ENCODE data around the gene MYCBPAP. TPM values are rescaled to one million over a fixed set of nuclear protein-coding genes. Genes with fewer than 3 reads are reported as not detected.

Gene MYCBPAP
- total RNA-seq, 1 donor from 2014 or later = 0.82 TPM

DNA sequence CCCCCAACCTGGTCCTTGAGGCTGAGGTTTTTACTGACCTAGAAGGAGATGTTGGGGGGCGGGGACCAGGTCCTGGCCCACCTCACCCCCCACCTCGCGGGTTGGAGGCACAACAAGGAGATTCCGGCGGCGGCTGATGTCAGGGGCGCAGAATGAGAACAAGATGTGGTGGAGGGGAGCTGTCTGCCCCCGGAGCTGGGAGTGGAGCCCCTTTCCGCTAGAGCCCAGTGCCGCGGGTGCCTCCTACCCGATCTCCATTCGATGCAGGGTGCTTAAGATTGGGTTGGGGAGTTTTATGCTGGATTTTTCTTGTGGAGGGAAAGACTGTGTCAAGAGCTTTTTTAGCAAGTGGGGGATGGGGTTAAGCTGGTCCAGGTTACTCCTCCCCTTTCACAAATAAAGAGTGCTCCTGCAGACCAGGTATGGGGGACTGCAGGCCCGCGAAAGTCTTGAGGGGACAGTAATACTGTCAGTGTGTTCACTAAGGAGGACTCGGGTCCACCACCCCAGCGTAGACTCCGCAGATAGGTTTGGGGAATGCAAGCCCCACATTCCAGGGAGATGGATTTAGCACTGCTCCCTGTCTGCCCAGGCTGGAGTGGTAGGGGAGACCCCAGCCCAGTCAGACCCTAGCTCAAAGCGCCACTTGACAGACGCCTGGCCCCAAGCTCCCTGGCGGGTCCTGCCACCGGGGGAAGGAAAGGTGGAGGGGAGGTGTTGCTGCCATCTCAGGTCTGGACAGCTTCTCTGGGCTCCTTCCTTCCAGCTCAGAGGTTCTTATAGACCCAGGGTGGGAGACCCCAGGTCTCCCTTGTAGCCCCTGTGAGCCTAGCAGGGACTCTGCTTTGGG, 54.2 kb downstream of the MYCBPAP start:
- no peak for DNase-seq (ENCODE audit: low spot score in 2 of 2)
- no peak for FAIRE-seq

DNA sequence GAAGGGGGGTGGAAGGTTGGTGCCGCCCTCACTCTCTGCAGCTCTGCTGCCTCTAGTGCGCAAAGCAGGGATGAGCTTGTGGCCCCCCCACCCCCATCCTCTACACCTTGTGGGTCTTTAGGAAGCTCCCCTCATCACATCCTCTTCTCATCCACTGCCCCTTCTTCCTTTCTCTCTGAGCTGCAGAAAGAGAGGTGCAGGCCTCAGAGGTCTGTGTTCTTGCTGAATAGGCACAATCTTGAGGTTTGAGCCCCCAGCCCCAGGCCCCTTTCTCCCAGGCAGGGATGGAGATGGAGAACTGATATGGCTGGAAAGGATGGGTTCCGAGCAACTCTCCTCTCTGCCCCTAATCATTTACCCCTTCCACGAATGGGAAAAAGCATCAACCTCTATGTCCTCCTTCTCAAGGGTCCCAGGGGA, 54.9 kb downstream of the MYCBPAP start:
- DNase-seq (ENCODE audit: low spot score in 2 of 2) (no peak), FAIRE-seq (no peak)

DNA sequence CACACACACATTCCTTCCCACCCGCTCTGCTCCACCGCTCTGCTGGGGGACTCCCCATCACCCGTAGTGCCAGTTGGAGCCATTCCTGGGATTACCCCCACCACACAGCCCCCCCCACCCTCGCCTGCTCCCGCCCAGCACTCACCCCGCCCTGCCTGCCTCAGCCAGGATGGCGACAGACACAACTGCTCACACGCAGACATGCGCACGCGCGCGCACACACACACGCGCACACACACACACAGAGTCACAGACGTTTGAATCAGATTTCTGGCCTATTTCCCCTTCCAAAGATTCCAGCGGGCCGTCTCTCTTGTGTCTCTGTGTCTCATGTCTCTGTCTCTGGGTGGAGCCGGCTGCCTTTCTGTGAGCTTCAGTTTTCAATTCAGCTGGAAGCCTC, 56.7 kb downstream of the MYCBPAP start:
- DNase-seq (ENCODE audit: low spot score in 2 of 2) = no peak

DNA sequence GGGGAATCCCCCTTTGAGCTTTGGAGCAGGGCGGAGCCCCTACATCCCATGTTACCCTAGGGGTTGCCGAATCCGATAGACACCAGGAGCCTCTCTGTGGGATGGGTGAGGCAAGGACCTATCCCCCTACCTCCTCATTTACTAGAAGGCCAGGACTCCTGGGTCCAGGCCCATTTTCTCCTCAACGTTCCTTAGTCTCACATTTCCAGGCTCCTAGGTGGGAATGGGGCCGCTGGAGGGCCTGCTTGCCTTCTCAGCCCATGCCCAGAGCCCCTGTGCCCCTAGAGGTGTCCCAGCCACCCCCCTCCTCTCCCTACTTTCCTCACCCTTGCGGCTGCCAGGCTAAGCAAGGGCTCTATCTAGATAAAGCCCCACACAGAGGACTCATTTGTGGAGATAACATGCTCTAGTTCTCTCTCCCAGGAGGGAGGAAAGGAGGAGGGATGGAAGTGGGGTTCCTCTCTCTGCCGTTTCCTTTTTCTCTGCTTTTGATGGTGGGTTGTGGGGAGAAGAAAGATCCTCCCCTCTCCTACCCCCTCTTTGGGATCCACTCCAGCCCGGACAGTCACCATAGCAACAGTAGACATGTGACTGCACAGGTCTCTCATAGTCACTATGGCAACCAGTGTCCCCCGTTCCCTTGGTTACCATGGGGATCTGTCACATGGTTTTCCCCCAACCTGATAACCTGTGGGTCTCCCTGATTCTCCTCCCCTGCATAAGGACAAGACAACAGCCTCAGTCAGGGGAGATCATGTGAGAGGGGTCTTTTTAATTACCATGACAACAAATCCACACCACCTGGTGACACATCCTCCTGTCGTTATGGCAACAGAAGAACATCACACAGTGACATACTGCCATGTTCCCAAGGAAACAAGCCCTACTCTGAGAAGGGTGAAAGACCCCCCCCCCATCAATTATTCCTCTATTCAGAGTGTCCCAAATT, 57.4 kb downstream of the MYCBPAP start:
- FAIRE-seq (no peak), DNase-seq (ENCODE audit: low spot score in 2 of 2) (peak in 1 of 2 donors; percentile 69)

More for the DNA sequence above, 56.7 kb downstream of the MYCBPAP start:
- FAIRE-seq = no peak

DNA sequence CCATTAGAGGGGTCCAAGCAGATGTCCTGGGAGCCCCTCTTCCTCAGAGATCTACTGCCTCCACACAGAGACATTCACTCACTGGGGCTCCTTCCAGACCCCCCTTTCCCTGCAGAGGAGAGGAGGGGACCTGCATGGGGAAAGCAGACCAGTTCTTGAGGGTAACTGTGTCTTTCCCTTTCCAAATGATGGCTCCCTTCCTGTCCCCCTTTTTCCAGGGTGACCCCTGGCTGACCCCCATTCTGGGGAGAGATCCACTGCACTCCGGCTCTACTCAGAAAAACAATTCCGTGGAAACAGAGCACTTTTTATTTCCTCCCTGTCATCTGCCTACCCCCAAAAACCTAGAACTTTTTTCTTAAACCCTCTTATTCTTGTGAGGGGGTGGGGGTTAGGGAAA, 58.6 kb downstream of the MYCBPAP start:
- no peak for FAIRE-seq
- DNase-seq (ENCODE audit: low spot score in 2 of 2) = no peak

DNA sequence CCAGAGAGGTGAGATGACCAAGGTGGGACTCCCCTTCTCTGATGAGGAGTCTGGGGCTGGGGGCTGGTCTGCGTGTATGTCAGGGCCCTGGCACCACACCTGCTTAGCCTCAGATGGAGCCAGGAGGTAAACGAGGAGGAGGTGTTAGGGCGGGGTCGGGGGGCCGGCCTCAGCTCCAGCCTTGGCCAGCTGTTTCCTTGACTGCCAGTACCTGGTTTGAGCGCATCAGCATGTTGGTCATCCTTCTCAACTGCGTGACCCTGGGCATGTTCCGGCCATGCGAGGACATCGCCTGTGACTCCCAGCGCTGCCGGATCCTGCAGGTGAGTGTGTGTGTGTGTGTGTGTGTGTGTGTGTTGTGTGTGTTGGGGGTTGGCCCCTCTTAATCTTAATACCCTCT, 60.4 kb downstream of the MYCBPAP start:
- no peak for DNase-seq (ENCODE audit: low spot score in 2 of 2)
- FAIRE-seq = no peak

DNA sequence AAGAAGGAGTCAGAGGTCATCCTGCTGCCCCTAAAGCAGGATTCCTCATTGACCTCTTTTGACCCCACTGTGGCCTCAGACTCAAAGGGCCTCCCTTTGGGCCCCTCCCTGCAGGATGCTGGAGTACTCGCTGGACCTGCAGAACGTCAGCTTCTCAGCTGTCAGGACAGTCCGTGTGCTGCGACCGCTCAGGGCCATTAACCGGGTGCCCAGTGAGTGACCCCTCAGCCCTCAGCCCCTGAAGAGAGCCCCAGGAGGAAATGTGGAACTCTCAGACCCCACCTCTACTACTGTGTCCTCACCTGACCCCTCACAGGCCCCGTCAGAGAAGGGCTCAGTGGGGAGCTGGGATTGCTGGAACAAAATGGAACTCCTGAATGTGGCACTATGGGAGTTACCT, 61.4 kb downstream of the MYCBPAP start:
- DNase-seq (ENCODE audit: low spot score in 2 of 2) (no peak), FAIRE-seq (no peak)

DNA sequence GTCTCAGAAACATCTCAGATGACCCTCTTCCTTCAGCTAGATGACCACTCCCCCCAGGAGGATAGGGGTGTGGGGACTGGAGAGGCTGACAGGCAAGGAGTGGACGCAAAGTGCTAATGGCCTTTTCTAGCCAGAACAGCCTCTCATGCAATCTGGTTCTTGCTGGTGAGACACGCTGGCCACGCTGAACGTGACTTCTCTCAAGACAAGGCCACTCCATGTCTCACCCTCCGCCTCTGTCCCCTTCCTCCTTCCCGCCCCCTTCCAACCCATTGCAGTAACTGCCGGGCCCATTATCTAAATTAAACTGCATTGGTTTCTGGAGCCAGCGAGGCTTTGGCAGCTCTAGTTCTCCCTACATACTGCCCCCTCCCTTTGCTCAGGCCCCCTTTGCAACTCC, 61.8 kb downstream of the MYCBPAP start:
- FAIRE-seq (no peak), DNase-seq (ENCODE audit: low spot score in 2 of 2) (no peak)

DNA sequence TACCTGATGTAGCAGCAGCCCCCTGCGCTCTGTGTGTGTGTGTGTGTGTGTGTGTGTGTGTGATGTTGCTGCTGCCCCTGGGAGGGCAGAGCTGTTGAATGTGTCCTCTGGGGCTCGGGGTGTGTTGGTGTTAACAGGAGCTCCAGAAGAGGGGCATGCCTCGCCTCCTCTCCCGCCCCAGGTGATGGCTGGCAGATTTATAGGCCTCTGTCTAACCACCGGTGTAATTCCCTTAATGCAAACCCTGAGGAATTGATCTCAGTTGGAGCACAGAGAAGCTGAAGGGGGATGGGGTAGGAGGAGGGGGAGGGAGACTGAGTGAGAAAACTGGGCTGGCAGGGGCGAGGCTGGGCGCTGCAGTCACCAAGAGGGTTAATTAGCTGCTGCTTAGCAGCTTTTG, 62.3 kb downstream of the MYCBPAP start:
- no peak for FAIRE-seq
- no peak for DNase-seq (ENCODE audit: low spot score in 2 of 2)

DNA sequence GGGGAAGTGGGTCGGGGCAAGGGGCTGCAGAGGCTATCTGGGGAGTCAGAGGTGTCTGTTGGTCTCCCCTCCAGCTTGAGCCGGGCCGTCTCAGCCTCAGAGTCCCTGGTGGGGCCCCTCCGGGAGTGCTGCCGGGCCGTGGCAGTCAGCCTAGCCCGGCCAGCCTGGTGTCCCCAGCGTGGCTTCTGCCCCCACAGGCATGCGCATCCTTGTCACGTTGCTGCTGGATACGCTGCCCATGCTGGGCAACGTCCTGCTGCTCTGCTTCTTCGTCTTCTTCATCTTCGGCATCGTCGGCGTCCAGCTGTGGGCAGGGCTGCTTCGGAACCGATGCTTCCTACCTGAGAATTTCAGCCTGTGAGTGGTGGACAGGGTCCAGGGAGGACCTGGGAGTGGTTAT, 63.4 kb downstream of the MYCBPAP start:
- no peak for DNase-seq (ENCODE audit: low spot score in 2 of 2)

DNA sequence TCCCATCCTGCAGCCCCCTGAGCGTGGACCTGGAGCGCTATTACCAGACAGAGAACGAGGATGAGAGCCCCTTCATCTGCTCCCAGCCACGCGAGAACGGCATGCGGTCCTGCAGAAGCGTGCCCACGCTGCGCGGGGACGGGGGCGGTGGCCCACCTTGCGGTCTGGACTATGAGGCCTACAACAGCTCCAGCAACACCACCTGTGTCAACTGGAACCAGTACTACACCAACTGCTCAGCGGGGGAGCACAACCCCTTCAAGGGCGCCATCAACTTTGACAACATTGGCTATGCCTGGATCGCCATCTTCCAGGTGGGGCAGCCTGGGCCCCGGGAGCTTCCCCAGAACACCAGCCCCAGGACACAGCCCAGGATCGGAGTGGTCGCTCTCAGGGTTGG, 64.3 kb downstream of the MYCBPAP start:
- FAIRE-seq (no peak), DNase-seq (ENCODE audit: low spot score in 2 of 2) (no peak)

More for the DNA sequence above, 63.4 kb downstream of the MYCBPAP start:
- FAIRE-seq = no peak

DNA sequence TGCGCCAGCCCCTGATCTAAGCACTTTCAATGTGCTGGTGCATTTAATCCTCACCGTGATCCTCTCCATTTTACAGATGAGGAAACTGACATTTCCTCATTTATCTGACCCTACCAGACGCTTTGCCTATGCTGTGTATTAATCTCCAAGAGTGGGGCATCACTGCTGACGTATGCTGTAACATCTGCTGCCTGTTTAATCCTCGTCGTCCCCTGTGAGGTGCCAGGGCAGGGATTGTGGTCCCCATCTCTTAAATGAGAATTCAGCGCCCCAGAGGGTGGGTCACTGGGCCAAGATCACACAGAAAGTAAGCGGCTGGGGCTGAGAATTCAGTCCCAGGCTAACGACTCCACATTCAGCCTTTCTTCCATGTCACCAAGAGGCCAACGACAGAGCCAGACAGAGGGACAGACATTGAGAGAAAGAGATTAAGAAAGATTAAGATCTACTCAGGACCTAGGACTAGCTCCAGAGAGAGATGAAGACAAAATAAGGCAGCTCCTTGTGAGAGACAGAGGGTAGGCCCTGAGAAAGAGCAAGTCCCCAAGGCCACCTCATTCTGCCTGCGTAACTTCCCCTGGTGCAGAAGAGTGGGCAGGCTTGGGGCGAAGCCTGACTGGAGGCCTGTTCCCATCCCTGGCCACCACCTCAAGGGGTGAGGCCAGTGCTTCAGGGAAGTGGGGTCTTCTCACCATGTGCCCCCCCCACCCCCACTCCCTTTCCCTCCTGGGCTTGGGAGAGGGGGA, 65.8 kb downstream of the MYCBPAP start:
- no peak for FAIRE-seq
- no peak for DNase-seq (ENCODE audit: low spot score in 2 of 2)

DNA sequence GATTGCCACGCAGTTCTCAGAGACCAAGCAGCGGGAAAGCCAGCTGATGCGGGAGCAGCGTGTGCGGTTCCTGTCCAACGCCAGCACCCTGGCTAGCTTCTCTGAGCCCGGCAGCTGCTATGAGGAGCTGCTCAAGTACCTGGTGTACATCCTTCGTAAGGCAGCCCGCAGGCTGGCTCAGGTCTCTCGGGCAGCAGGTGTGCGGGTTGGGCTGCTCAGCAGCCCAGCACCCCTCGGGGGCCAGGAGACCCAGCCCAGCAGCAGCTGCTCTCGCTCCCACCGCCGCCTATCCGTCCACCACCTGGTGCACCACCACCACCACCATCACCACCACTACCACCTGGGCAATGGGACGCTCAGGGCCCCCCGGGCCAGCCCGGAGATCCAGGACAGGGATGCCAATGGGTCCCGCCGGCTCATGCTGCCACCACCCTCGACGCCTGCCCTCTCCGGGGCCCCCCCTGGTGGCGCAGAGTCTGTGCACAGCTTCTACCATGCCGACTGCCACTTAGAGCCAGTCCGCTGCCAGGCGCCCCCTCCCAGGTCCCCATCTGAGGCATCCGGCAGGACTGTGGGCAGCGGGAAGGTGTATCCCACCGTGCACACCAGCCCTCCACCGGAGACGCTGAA, 67.5 kb downstream of the MYCBPAP start:
- DNase-seq (ENCODE audit: low spot score in 2 of 2) = no peak
- no peak for FAIRE-seq

DNA sequence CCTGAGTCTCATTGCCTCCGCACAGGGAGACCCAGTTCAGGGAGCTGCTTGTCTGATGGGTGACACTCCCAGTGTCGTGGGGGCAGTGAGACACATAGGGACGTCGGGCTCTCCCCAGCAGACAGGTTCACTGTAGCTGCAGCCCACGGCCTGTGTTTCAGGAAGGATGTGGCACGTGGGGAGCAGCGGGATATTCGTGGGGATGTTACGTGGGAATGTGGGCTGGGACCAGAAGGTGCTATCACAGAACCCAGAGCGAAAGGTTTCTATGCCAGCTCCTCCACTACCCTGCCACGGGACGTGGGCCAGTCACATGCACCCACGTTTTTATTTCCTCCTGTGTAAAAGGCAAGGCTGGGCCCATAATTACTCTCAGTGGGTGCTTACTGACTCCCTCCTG, 68.6 kb downstream of the MYCBPAP start:
- no peak for FAIRE-seq
- no peak for DNase-seq (ENCODE audit: low spot score in 2 of 2)

DNA sequence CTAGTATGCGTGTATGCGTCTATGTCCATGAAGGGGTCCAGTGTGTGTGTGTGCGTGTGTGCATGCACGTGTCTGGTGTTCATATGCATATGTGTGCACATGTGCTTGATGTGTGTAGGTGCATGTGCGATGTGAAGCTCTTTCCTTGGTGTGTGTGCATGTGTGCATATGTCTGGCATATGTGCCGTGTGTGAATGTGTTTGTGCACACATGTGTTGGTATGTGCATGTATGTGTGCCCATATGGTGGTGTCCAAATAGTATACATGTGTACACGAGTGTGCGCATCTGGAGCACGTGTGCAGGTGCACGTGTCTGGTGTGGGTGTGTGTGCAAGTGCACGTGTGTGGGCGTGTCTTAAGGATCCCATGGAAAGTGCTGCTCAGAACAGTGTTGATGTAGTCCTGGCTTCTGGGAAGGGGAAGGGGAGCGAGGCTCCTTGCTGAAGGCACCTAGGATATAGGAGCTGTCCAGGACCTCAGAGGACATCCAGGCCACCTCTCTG, 69.3 kb downstream of the MYCBPAP start:
- FAIRE-seq (no peak), DNase-seq (ENCODE audit: low spot score in 2 of 2) (no peak)

DNA sequence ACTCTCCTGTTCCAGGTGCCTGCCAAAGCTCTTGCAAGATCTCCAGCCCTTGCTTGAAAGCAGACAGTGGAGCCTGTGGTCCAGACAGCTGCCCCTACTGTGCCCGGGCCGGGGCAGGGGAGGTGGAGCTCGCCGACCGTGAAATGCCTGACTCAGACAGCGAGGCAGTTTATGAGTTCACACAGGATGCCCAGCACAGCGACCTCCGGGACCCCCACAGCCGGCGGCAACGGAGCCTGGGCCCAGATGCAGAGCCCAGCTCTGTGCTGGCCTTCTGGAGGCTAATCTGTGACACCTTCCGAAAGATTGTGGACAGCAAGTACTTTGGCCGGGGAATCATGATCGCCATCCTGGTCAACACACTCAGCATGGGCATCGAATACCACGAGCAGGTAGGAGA, 69.9 kb downstream of the MYCBPAP start:
- FAIRE-seq = no peak
- DNase-seq (ENCODE audit: low spot score in 2 of 2) = no peak

DNA sequence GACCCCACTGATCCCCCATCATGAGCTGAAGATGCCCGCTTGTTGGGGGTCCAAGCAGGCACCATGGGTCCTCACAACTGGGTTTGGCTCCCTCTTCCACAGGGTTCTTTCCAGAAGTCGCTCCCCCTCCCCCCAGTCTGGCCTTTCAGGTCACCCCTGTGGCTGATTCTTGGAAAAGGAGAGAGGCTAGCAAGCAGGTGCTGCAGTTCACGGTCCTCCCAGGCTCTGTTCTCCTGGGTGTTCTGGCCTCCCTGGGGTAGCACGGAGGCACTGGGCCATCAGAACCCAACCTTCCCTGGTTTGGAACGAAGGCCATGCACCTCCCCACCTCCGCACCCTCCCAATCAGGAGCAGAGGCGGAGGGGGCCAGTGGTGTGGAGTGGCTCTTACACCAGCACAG, 71.2 kb downstream of the MYCBPAP start:
- DNase-seq (ENCODE audit: low spot score in 2 of 2) (no peak), FAIRE-seq (no peak)

DNA sequence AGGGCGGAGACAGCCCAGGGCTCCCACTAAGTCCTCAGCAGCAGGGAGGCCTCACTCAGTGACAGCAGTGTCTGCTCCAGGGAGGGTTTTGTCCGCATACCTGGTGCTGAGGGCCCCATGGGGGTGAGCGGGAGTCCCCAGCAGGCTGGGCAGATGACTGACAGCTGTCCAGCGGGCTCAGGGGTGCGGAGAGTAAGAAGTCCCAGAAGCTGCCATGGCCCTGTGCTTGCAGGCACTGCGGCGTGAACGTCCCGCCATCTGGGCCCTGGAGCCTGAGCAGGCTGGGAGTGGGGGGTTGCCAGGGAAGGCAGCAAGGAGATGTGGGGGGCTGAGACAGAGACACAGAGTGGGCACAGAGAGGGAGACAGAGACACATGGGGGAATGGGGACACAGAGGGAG, 72.4 kb downstream of the MYCBPAP start:
- FAIRE-seq (no peak), DNase-seq (ENCODE audit: low spot score in 2 of 2) (no peak)
